ENCODE data around the gene TMEM205. TPM values are rescaled to one million over a fixed set of nuclear protein-coding genes. Genes with fewer than 3 reads are reported as not detected.

The TMEM205 gene
- total RNA-seq, 1 experiment from 2014 or later, result 224 TPM

DNA sequence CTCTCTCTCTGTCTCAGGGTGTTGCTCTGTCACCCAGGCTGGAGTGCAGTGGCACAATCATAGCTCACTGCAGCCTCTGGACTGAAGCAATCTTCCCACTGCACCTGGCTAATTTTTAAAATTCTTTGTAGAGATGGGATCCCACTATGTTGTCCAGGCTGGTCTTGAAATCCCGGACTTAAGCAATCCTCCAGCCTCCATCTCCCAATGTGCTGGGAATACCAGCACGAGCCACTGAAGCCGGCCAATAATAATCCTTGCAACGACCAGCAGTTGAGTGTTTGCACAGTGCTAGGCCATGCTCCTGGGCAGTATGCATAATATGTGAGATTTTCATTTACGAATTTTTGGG lies 38.7 kb upstream of the TMEM205 start:
- Histone ChIP-seq H3K36me3 (ENCODE audit: low read depth, low read length) (no peaks in the 10 kb centered on the region), H3K4me2 (ENCODE audit: low read length) (no peak overlapping the region), H3K27ac (ENCODE audit: low read length) (no peak overlapping the region), H3K9me2 (replicated peaks; ENCODE audit: low read length) (no peaks in the 10 kb centered on the region), H3K9me3 (ENCODE audit: low read length) (no peaks in the 10 kb centered on the region), H3K27me3 (ENCODE audit: low read length) (no peaks in the 10 kb centered on the region), H3K79me2 (ENCODE audit: low read length) (peaks cover 10% of the 10 kb centered on the region), H3F3A (ENCODE audit: low read length, unreplicated experiment) (no peaks in the 10 kb centered on the region), H3K9ac (ENCODE audit: low read length) (no peak overlapping the region), H2AFZ (ENCODE audit: low read length) (no peak overlapping the region), H3K4me3 (ENCODE audit: low read length) (no peak overlapping the region), H4K20me1 (ENCODE audit: low read length) (no peaks in the 10 kb centered on the region), H3K4me1 (ENCODE audit: insufficient read depth, low read length) (peaks cover 31% of the 10 kb centered on the region)
- TF ChIP-seq, protein P1, sequence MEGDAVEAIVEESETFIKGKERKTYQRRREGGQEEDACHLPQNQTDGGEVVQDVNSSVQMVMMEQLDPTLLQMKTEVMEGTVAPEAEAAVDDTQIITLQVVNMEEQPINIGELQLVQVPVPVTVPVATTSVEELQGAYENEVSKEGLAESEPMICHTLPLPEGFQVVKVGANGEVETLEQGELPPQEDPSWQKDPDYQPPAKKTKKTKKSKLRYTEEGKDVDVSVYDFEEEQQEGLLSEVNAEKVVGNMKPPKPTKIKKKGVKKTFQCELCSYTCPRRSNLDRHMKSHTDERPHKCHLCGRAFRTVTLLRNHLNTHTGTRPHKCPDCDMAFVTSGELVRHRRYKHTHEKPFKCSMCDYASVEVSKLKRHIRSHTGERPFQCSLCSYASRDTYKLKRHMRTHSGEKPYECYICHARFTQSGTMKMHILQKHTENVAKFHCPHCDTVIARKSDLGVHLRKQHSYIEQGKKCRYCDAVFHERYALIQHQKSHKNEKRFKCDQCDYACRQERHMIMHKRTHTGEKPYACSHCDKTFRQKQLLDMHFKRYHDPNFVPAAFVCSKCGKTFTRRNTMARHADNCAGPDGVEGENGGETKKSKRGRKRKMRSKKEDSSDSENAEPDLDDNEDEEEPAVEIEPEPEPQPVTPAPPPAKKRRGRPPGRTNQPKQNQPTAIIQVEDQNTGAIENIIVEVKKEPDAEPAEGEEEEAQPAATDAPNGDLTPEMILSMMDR (conservative IDR thresholded peaks at IDR 0.05; ENCODE audit: low read depth, low read length), result no peak
- TF ChIP-seq EZH2 (IDR thresholded peaks at IDR 0.05; ENCODE audit: low read length, unreplicated experiment) (no peak), EZH2phosphoT487 (IDR thresholded peaks at IDR 0.05; ENCODE audit: borderline replicate concordance, low read length) (no peak)
- intact Hi-C loops (cut with micrococcal nuclease), result no loop called here
- BruUV-seq (replicated peaks), result no TSS peak
- DNase-seq (no peak), ATAC-seq (no peak)
- ChIA-PET CTCF (interaction anchor here (1.2 kb wide), 1 partner anchor 91 kb away, joined by 8 read pairs; no protein-coding TSS in a partner anchor), POLR2A (ENCODE audit: unreplicated experiment) (no interaction called here)

DNA sequence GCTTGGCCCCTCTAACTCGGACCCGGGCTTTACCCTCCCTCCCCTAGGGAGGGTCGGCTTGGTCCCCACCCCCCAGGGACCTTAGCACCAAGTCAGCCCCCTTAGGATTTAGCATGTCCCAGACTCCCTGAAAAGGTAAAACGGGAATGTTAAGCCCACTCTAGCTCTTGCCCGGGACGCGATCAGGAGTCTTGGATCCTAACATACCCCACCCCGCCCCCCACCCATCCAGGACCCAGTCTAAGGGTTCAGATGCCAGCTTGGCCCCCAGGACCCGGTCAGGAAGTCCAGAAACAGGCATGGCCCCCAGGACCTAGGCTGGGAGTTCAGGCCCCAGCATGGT lies 37.6 kb upstream of the TMEM205 start:
- H3K4me1 ChIP-seq (ENCODE audit: insufficient read depth, low read length), result peaks cover 38% of the 10 kb centered on the region
- BruUV-seq (replicated peaks), result no TSS peak
- peak overlapping the region; percentile 83 for H2AFZ ChIP-seq (ENCODE audit: low read length)
- H3K27me3 ChIP-seq (ENCODE audit: low read length), result no peaks in the 10 kb centered on the region
- peak overlapping the region; percentile 89 for H3K4me2 ChIP-seq (ENCODE audit: low read length)
- intact Hi-C loops (cut with micrococcal nuclease), result no loop called here
- H3K9me3 ChIP-seq (ENCODE audit: low read length), result no peaks in the 10 kb centered on the region
- ATAC-seq, result no peak
- peaks cover 4% of the 10 kb centered on the region for H3F3A ChIP-seq (ENCODE audit: low read length, unreplicated experiment)
- no peaks in the 10 kb centered on the region for H3K9me2 ChIP-seq (replicated peaks; ENCODE audit: low read length)
- no peak for DNase-seq
- no peak overlapping the region for H3K9ac ChIP-seq (ENCODE audit: low read length)
- no peaks in the 10 kb centered on the region for H4K20me1 ChIP-seq (ENCODE audit: low read length)
- TF ChIP-seq EZH2 (IDR thresholded peaks at IDR 0.05; ENCODE audit: low read length, unreplicated experiment) (no peak), EZH2phosphoT487 (IDR thresholded peaks at IDR 0.05; ENCODE audit: borderline replicate concordance, low read length) (no peak)
- TF ChIP-seq, protein P1 (conservative IDR thresholded peaks at IDR 0.05; ENCODE audit: low read depth, low read length), result no peak
- peak overlapping the region; percentile 66 for H3K4me3 ChIP-seq (ENCODE audit: low read length)
- no peaks in the 10 kb centered on the region for H3K36me3 ChIP-seq (ENCODE audit: low read depth, low read length)
- peaks cover 14% of the 10 kb centered on the region for H3K79me2 ChIP-seq (ENCODE audit: low read length)
- ChIA-PET POLR2A (ENCODE audit: unreplicated experiment) (interaction anchor here (0.6 kb wide), 2 partner anchors 10 to 18 kb away, joined by 3 to 4 read pairs; no protein-coding TSS in a partner anchor), CTCF (interaction anchor here (0.6 to 1.4 kb wide), 3 partner anchors 51 to 90 kb away, joined by 4 to 8 read pairs (median 8); partner anchors contain the start of genes ODAD3 and PRKCSH)
- no peak overlapping the region for H3K27ac ChIP-seq (ENCODE audit: low read length)

DNA sequence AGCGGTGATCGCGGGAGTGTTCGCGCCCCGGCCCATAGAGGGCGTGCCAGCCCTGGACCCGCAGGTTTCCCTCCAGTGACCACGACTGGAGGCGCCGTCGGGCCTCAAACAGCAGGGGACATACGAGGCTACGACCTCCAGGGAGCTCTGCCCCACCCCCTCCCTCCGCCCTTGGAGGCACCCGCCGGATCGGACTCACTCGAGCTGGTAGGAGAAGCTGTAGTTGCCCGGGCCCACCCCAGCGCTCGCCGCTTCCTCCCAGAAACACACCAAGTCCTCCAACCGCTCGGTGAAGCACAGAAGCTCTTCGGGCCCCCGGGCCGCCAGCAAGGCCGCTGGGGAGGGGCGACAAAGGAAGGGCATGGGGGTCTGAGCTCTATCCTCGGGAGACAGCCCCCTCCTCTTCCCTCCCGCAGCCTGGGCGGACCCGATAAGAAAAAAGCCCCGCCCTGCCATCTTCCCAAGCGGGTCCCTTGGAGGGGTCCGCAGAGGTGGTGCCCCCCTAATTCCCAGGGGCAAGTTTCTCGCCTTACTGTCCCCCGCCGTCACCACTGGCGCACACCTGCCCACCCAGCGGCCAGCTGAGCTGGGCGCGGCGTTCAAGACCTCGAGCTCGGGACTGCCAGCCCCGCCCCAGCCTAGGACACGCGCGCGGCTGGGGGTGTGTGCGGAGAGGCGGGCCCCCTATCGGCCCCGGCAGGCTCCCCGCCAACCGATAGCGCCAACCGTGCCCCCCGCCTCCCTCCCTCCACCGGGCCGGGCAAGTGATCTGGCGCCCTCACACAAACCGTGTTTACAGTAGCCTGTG lies 37.0 kb upstream of the TMEM205 start:
- H3K79me2 ChIP-seq (ENCODE audit: low read length), result peaks cover 17% of the 10 kb centered on the region
- H3K9me3 ChIP-seq (ENCODE audit: low read length), result no peaks in the 10 kb centered on the region
- ATAC-seq (no peak), DNase-seq (peak; percentile 68)
- peak overlapping the region; percentile 83 for H2AFZ ChIP-seq (ENCODE audit: low read length)
- H3F3A ChIP-seq (ENCODE audit: low read length, unreplicated experiment), result peaks cover 7% of the 10 kb centered on the region
- CTCF ChIA-PET, result interaction anchor here (0.6 to 1.4 kb wide), 7 partner anchors 15 to 89 kb away, joined by 3 to 8 read pairs (median 5); partner anchors contain the start of genes ODAD3 and PRKCSH
- no peaks in the 10 kb centered on the region for H3K27me3 ChIP-seq (ENCODE audit: low read length)
- no peak overlapping the region for H3K27ac ChIP-seq (ENCODE audit: low read length)
- no peaks in the 10 kb centered on the region for H3K36me3 ChIP-seq (ENCODE audit: low read depth, low read length)
- intact Hi-C loops (cut with micrococcal nuclease), result no loop called here
- no peaks in the 10 kb centered on the region for H4K20me1 ChIP-seq (ENCODE audit: low read length)
- TF ChIP-seq EZH2phosphoT487 (IDR thresholded peaks at IDR 0.05; ENCODE audit: borderline replicate concordance, low read length), result no peak
- TF ChIP-seq, protein P1 (conservative IDR thresholded peaks at IDR 0.05; ENCODE audit: low read depth, low read length), result peak; percentile 87
- H3K4me3 ChIP-seq (ENCODE audit: low read length), result peak overlapping the region; percentile 66
- H3K9ac ChIP-seq (ENCODE audit: low read length), result no peak overlapping the region
- POLR2A ChIA-PET (ENCODE audit: unreplicated experiment), result interaction anchor here (0.6 kb wide), 1 partner anchor 10 kb away, joined by 3 read pairs; no protein-coding TSS in a partner anchor
- peaks cover 43% of the 10 kb centered on the region for H3K4me1 ChIP-seq (ENCODE audit: insufficient read depth, low read length)
- no TSS peak for BruUV-seq (replicated peaks)
- no peaks in the 10 kb centered on the region for H3K9me2 ChIP-seq (replicated peaks; ENCODE audit: low read length)
- H3K4me2 ChIP-seq (ENCODE audit: low read length), result peak overlapping the region; percentile 89
